Astrocyte of the spinal cord (primary cell): ENCODE results near the gene FTL.

ENCODE experiments used
- DNase-seq: peaks from one replicate; pipeline ENCODE4 v3.0.0; 2011; ENCODE audit warnings: low read depth, low spot score
- H3K4me3 ChIP-seq: 2 replicates; pipeline ENCODE4 v1.5.1; 2011; ENCODE audit warnings: low read depth, mild to moderate bottlenecking, low read length, moderate library complexity
- in situ Hi-C: cut with HindIII; loops from 2 replicates; pipeline ENCODE4 v1.10.0; 2017; ENCODE audit warnings: low sequenced_read_pairs
- TF ChIP-seq, protein P1 (sequence below): IDR thresholded peaks from 2 replicates; pipeline ENCODE4 v1.5.1; 2012; ENCODE audit warnings: low read depth, mild to moderate bottlenecking, low read length, inconsistent platforms

Gene FTL

GRCh38 chr19:48999481-49000325 lies 34.6 kb downstream of the FTL start:
- TF ChIP-seq, protein P1, sequence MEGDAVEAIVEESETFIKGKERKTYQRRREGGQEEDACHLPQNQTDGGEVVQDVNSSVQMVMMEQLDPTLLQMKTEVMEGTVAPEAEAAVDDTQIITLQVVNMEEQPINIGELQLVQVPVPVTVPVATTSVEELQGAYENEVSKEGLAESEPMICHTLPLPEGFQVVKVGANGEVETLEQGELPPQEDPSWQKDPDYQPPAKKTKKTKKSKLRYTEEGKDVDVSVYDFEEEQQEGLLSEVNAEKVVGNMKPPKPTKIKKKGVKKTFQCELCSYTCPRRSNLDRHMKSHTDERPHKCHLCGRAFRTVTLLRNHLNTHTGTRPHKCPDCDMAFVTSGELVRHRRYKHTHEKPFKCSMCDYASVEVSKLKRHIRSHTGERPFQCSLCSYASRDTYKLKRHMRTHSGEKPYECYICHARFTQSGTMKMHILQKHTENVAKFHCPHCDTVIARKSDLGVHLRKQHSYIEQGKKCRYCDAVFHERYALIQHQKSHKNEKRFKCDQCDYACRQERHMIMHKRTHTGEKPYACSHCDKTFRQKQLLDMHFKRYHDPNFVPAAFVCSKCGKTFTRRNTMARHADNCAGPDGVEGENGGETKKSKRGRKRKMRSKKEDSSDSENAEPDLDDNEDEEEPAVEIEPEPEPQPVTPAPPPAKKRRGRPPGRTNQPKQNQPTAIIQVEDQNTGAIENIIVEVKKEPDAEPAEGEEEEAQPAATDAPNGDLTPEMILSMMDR: peak; percentile 89
- DNase-seq: peak; percentile 73
- no peak overlapping the region for H3K4me3 ChIP-seq
- in situ Hi-C loops: no loop called here

DNA sequence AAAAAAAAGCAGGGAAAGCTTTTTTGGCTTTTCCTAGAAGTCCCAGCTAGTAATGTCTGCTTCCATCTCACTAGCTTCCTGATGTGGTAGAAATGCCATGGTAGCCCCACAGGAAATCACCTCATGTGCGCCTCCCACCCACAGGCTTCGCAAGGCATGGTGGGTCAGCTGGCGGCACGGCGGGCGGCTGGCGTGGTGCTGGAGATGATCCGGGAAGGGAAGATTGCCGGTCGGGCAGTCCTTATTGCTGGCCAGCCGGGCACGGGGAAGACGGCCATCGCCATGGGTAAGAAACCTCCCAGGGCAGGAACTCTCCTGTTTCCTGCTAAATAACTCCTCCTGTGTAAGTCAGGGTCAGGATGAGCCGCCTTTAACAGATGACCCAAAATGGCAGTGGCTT lies 39.0 kb downstream of the FTL start:
- no peak overlapping the region for H3K4me3 ChIP-seq
- TF ChIP-seq, protein P1: no peak
- in situ Hi-C loops: no loop called here
- no peak for DNase-seq

- DNase-seq: no peak
- TF ChIP-seq, protein P1: no peak
- no peak overlapping the region for H3K4me3 ChIP-seq
- in situ Hi-C loops: no loop called here
Measured at GRCh38 chr19:49004964-49005614, 40.0 kb downstream of the FTL start.

- TF ChIP-seq, protein P1: no peak
Measured at GRCh38 chr19:49006905-49007304, 41.8 kb downstream of the FTL start.

DNA sequence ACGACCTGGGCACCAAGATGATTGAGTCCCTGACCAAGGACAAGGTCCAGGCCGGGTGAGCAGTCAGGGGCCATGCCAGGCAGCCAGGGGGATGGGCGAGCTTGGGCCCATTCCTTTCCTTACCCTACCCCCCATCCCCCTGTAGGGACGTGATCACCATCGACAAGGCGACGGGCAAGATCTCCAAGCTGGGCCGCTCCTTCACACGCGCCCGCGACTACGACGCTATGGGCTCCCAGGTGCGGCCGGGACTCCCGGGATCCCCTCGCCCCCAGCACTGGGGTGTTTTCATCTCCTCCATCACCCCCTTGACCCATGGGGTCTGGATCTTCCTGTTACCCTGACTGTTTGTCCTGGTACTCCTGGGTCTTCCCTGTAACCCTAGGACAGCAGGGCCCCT lies 44.7 kb downstream of the FTL start:
- no peak overlapping the region for H3K4me3 ChIP-seq
- in situ Hi-C loops: no loop called here
- no peak for DNase-seq
- TF ChIP-seq, protein P1: no peak

More at GRCh38 chr19:49006905-49007304, 41.8 kb downstream of the FTL start:
- in situ Hi-C loops: no loop called here
- DNase-seq: no peak
- H3K4me3 ChIP-seq: no peak overlapping the region

GRCh38 chr19:49010453-49010852 lies 45.3 kb downstream of the FTL start:
- TF ChIP-seq, protein P1: no peak
- no peak overlapping the region for H3K4me3 ChIP-seq
- in situ Hi-C loops: no loop called here
- DNase-seq: no peak
